GM23338 (cell line): Measurements from ENCODE around the gene RAB44. TPM values are rescaled to one million over a fixed set of nuclear protein-coding genes. Genes with fewer than 3 reads are reported as not detected.

Source experiments
- ATAC-seq: fragments of 200-7000 bp; cut with Tn5 transposase; 3 replicates; pipeline ENCODE4 v1.9.1; 2020
- DNase-seq: peaks from one replicate; pipeline ENCODE4 v3.0.0-alpha.2; 2015; ENCODE audit warnings: low spot score
- H2AFZ ChIP-seq: fragments of 200-600 bp; sonication (generic); 2 replicates; pipeline ENCODE4 v1.8.0; 2016; ENCODE audit warnings: antibody characterized with exemption, mild to moderate bottlenecking, moderate library complexity
- H3F3A ChIP-seq: fragments of 200-600 bp; sonication (generic); replicated peaks from 2 replicates; pipeline ENCODE4 v1.8.0; 2017; ENCODE audit warnings: antibody characterized with exemption, mixed run types, low read depth
- H3K27ac ChIP-seq: fragments of 200-600 bp; sonication (generic); 2 replicates; pipeline ENCODE4 v1.6.1; 2016; ENCODE audit warnings: low read depth
- H3K27me3 ChIP-seq: fragments of 200-600 bp; sonication (generic); 2 replicates; pipeline ENCODE4 v1.8.0; 2016; ENCODE audit warnings: mild to moderate bottlenecking, mixed run types, moderate library complexity; ENCODE audit not compliant: insufficient read depth
- H3K36me3 ChIP-seq: fragments of 200-600 bp; sonication (generic); 2 replicates; pipeline ENCODE4 v1.8.0; 2016; ENCODE audit warnings: mild to moderate bottlenecking; ENCODE audit not compliant: insufficient read depth
- H3K4me1 ChIP-seq: fragments of 200-600 bp; sonication (generic); 2 replicates; pipeline ENCODE4 v1.8.0; 2016; ENCODE audit warnings: mild to moderate bottlenecking, moderate library complexity; ENCODE audit not compliant: insufficient read depth
- H3K4me2 ChIP-seq: fragments of 200-600 bp; sonication (generic); 2 replicates; pipeline ENCODE4 v1.7.1; 2017; ENCODE audit warnings: mixed run types
- H3K4me3 ChIP-seq: fragments of 200-600 bp; sonication (generic); 2 replicates; pipeline ENCODE4 v1.6.1; 2016; ENCODE audit warnings: mixed run types
- H3K79me2 ChIP-seq: fragments of 200-600 bp; sonication (generic); replicated peaks from 2 replicates; pipeline ENCODE4 v1.8.0; 2017; ENCODE audit warnings: mild to moderate bottlenecking; ENCODE audit not compliant: insufficient read depth
- H3K9me2 ChIP-seq: fragments of 200-600 bp; sonication (generic); 2 replicates; pipeline ENCODE4 v1.8.0; 2017; ENCODE audit not compliant: insufficient read depth
- H4K20me1 ChIP-seq: fragments of 200-600 bp; sonication (generic); replicated peaks from 2 replicates; pipeline ENCODE4 v1.8.0; 2017; ENCODE audit warnings: mild to moderate bottlenecking; ENCODE audit not compliant: insufficient read depth
- H3K27ac Mint-ChIP-seq: 2 replicates; pipeline ENCODE4 v1.8.0; 2020; ENCODE audit warnings: inconsistent platforms, mild to moderate bottlenecking, moderate library complexity, mixed read lengths
- H3K27me3 Mint-ChIP-seq: 3 replicates; pipeline ENCODE4 v1.8.0; 2022; ENCODE audit warnings: low read depth, mild to moderate bottlenecking, moderate library complexity, mixed read lengths, inconsistent platforms; ENCODE audit not compliant: insufficient read depth, poor library complexity
- H3K36me3 Mint-ChIP-seq: 3 replicates; pipeline ENCODE4 v1.8.0; 2021; ENCODE audit warnings: low read depth, mild to moderate bottlenecking, inconsistent platforms, moderate library complexity, mixed read lengths
- H3K4me1 Mint-ChIP-seq: 3 replicates; pipeline ENCODE4 v1.8.0; 2020; ENCODE audit warnings: mild to moderate bottlenecking, inconsistent platforms, mixed read lengths
- H3K4me3 Mint-ChIP-seq: 3 replicates; pipeline ENCODE4 v1.8.0; 2021; ENCODE audit warnings: moderate library complexity, mild to moderate bottlenecking, inconsistent platforms, mixed read lengths
- H3K9me3 Mint-ChIP-seq: 3 replicates; pipeline ENCODE4 v1.8.0; 2020; ENCODE audit warnings: moderate library complexity, mild to moderate bottlenecking, inconsistent platforms, mixed read lengths
- CREB1 ChIP-seq: fragments of 250-450 bp; sonication (Bioruptor Pico); IDR thresholded peaks from 2 replicates; pipeline ENCODE4 v1.5.0; 2020; ENCODE audit warnings: low read depth, mild to moderate bottlenecking, moderate library complexity
- EZH2 ChIP-seq: fragments of 200-600 bp; sonication (generic); IDR thresholded peaks from one replicate; pipeline ENCODE4 v1.8.0; 2017; ENCODE audit warnings: antibody characterized with exemption, mild to moderate bottlenecking, low read depth; ENCODE audit not compliant: unreplicated experiment
- EZH2phosphoT487 ChIP-seq: fragments of 200-600 bp; sonication (generic); IDR thresholded peaks from one replicate; pipeline ENCODE4 v1.8.1; 2018; ENCODE audit warnings: antibody characterized with exemption; ENCODE audit not compliant: unreplicated experiment
- JUNB ChIP-seq: IDR thresholded peaks from one replicate; pipeline ENCODE4 v1.6.1; 2016; ENCODE audit warnings: antibody characterized with exemption; ENCODE audit not compliant: unreplicated experiment
- POLR2AphosphoS5 ChIP-seq: IDR thresholded peaks from 2 replicates; pipeline ENCODE4 v1.6.1; 2016; ENCODE audit warnings: antibody characterized with exemption, low read depth
- STAT1 ChIP-seq: IDR thresholded peaks from one replicate; pipeline ENCODE4 v1.6.1; 2016; ENCODE audit warnings: antibody characterized with exemption; ENCODE audit not compliant: unreplicated experiment
- ZNF114 ChIP-seq: fragments of 250-450 bp; sonication (Bioruptor Pico); IDR thresholded peaks from 2 replicates; pipeline ENCODE4 v1.5.0; 2020; ENCODE audit warnings: mild to moderate bottlenecking, moderate library complexity
- ZNF331 ChIP-seq: fragments of 250-450 bp; sonication (Bioruptor Pico); IDR thresholded peaks from 2 replicates; pipeline ENCODE4 v1.5.0; 2020; ENCODE audit warnings: low read depth, mild to moderate bottlenecking, moderate library complexity
- polyA plus RNA-seq: library from polyadenylated mRNA; unstranded; fragments of >200 nt; fragmentation: Nextera tagmentation; extraction: Ambion mirVana; gene quantifications from 2 replicates; pipeline ENCODE4 v1.2.1, GENCODE V29; 2016
- total RNA-seq: library from RNA; depleted of rRNA; stranded (reverse); fragments of >200 nt; shearing (Covaris generic); gene quantifications from 2 replicates; pipeline ENCODE4 v1.2.3, GENCODE V29; 2014
- TF ChIP-seq, protein P1 (sequence below): IDR thresholded peaks from one replicate; pipeline ENCODE4 v1.6.1; 2018; ENCODE audit warnings: antibody characterized with exemption; ENCODE audit not compliant: unreplicated experiment
- TF ChIP-seq, protein P2 (sequence below): fragments of 250-450 bp; sonication (Bioruptor Pico); IDR thresholded peaks from 2 replicates; pipeline ENCODE4 v1.5.0; 2020; ENCODE audit warnings: mild to moderate bottlenecking, moderate library complexity
- TF ChIP-seq, protein P3 (sequence below), 2 experiments: fragments of 200-600 bp in 1 of 2; sonication (generic) in 1 of 2; conservative IDR thresholded peaks; 2 replicates each; pipeline versions ENCODE4 v1.5.1 to v1.6.1; 2016 to 2017; ENCODE audit warnings: antibody characterized with exemption in 2 of 2, low read depth in 2 of 2, mild to moderate bottlenecking in 2 of 2, moderate library complexity in 1 of 2

RAB44 gene
- total and polyA plus RNA-seq, 2 experiments from 2014 or later = not detected

DNA sequence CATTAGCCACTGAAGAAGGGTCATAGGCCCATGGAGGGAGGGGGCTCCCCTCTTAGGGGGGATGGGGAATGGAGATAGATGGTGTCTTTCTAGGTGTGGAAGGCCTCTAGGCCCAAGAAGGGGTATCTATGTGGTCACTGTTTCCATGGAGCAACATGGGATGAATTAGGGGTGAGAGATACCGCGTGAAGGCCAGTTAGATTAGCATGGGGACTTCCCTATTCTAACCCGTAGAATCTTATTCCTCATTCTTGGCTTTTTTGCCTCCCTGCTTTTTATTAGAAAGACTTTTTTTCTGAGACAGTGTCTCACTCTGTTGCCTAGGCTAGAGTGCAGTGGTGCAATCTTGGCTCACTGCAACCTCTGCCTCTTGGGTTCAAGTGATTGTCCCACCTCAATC is 3.2 kb downstream of the RAB44 start:
- Histone ChIP-seq H3F3A (no peaks in the 10 kb centered on the region), H3K27ac (no peak overlapping the region), H3K36me3 (no peaks in the 10 kb centered on the region), H3K4me1 (no peaks in the 10 kb centered on the region), H3K27me3 (no peaks in the 10 kb centered on the region), H3K4me2 (no peak overlapping the region), H3K9me2 (no peaks in the 10 kb centered on the region), H3K79me2 (no peaks in the 10 kb centered on the region), H4K20me1 (no peaks in the 10 kb centered on the region), H2AFZ (no peak overlapping the region), H3K4me3 (no peak overlapping the region)
- TF ChIP-seq CREB1 (CRISPR knock-in tag) (no peak), ZNF331 (no peak), JUNB (no peak), POLR2AphosphoS5 (no peak), EZH2 (no peak), STAT1 (no peak), EZH2phosphoT487 (no peak), ZNF114 (no peak)
- TF ChIP-seq, protein P1, sequence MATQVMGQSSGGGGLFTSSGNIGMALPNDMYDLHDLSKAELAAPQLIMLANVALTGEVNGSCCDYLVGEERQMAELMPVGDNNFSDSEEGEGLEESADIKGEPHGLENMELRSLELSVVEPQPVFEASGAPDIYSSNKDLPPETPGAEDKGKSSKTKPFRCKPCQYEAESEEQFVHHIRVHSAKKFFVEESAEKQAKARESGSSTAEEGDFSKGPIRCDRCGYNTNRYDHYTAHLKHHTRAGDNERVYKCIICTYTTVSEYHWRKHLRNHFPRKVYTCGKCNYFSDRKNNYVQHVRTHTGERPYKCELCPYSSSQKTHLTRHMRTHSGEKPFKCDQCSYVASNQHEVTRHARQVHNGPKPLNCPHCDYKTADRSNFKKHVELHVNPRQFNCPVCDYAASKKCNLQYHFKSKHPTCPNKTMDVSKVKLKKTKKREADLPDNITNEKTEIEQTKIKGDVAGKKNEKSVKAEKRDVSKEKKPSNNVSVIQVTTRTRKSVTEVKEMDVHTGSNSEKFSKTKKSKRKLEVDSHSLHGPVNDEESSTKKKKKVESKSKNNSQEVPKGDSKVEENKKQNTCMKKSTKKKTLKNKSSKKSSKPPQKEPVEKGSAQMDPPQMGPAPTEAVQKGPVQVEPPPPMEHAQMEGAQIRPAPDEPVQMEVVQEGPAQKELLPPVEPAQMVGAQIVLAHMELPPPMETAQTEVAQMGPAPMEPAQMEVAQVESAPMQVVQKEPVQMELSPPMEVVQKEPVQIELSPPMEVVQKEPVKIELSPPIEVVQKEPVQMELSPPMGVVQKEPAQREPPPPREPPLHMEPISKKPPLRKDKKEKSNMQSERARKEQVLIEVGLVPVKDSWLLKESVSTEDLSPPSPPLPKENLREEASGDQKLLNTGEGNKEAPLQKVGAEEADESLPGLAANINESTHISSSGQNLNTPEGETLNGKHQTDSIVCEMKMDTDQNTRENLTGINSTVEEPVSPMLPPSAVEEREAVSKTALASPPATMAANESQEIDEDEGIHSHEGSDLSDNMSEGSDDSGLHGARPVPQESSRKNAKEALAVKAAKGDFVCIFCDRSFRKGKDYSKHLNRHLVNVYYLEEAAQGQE = no peak
- TF ChIP-seq, protein P2, sequence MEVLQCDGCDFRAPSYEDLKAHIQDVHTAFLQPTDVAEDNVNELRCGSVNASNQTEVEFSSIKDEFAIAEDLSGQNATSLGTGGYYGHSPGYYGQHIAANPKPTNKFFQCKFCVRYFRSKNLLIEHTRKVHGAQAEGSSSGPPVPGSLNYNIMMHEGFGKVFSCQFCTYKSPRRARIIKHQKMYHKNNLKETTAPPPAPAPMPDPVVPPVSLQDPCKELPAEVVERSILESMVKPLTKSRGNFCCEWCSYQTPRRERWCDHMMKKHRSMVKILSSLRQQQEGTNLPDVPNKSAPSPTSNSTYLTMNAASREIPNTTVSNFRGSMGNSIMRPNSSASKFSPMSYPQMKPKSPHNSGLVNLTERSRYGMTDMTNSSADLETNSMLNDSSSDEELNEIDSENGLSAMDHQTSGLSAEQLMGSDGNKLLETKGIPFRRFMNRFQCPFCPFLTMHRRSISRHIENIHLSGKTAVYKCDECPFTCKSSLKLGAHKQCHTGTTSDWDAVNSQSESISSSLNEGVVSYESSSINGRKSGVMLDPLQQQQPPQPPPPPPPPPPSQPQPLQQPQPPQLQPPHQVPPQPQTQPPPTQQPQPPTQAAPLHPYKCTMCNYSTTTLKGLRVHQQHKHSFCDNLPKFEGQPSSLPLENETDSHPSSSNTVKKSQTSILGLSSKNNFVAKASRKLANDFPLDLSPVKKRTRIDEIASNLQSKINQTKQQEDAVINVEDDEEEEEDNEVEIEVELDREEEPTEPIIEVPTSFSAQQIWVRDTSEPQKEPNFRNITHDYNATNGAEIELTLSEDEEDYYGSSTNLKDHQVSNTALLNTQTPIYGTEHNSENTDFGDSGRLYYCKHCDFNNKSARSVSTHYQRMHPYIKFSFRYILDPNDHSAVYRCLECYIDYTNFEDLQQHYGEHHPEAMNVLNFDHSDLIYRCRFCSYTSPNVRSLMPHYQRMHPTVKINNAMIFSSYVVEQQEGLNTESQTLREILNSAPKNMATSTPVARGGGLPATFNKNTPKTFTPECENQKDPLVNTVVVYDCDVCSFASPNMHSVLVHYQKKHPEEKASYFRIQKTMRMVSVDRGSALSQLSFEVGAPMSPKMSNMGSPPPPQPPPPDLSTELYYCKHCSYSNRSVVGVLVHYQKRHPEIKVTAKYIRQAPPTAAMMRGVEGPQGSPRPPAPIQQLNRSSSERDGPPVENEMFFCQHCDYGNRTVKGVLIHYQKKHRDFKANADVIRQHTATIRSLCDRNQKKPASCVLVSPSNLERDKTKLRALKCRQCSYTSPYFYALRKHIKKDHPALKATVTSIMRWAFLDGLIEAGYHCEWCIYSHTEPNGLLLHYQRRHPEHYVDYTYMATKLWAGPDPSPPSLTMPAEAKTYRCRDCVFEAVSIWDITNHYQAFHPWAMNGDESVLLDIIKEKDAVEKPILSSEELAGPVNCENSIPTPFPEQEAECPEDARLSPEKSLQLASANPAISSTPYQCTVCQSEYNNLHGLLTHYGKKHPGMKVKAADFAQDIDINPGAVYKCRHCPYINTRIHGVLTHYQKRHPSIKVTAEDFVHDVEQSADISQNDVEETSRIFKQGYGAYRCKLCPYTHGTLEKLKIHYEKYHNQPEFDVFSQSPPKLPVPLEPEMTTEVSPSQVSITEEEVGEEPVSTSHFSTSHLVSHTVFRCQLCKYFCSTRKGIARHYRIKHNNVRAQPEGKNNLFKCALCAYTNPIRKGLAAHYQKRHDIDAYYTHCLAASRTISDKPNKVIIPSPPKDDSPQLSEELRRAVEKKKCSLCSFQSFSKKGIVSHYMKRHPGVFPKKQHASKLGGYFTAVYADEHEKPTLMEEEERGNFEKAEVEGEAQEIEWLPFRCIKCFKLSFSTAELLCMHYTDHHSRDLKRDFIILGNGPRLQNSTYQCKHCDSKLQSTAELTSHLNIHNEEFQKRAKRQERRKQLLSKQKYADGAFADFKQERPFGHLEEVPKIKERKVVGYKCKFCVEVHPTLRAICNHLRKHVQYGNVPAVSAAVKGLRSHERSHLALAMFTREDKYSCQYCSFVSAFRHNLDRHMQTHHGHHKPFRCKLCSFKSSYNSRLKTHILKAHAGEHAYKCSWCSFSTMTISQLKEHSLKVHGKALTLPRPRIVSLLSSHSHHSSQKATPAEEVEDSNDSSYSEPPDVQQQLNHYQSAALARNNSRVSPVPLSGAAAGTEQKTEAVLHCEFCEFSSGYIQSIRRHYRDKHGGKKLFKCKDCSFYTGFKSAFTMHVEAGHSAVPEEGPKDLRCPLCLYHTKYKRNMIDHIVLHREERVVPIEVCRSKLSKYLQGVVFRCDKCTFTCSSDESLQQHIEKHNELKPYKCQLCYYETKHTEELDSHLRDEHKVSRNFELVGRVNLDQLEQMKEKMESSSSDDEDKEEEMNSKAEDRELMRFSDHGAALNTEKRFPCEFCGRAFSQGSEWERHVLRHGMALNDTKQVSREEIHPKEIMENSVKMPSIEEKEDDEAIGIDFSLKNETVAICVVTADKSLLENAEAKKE (CRISPR knock-in tag) = no peak
- TF ChIP-seq, protein P3, sequence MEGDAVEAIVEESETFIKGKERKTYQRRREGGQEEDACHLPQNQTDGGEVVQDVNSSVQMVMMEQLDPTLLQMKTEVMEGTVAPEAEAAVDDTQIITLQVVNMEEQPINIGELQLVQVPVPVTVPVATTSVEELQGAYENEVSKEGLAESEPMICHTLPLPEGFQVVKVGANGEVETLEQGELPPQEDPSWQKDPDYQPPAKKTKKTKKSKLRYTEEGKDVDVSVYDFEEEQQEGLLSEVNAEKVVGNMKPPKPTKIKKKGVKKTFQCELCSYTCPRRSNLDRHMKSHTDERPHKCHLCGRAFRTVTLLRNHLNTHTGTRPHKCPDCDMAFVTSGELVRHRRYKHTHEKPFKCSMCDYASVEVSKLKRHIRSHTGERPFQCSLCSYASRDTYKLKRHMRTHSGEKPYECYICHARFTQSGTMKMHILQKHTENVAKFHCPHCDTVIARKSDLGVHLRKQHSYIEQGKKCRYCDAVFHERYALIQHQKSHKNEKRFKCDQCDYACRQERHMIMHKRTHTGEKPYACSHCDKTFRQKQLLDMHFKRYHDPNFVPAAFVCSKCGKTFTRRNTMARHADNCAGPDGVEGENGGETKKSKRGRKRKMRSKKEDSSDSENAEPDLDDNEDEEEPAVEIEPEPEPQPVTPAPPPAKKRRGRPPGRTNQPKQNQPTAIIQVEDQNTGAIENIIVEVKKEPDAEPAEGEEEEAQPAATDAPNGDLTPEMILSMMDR (conservative IDR thresholded peaks at IDR 0.05; ENCODE audit: low read depth in 2 of 2) = no peak
- ATAC-seq (no peak), DNase-seq (no peak)
- Mint-ChIP-seq H3K36me3 (no peaks in the 10 kb centered on the region), H3K27ac (no peak overlapping the region), H3K27me3 (peaks cover 1% of the 10 kb centered on the region), H3K4me1 (no peaks in the 10 kb centered on the region), H3K9me3 (no peaks in the 10 kb centered on the region), H3K4me3 (no peak overlapping the region)
